Neuron (in vitro differentiated cells): ENCODE measurements around the gene BIRC5.
"Not testable (repeated sequence)": the region's sequence is repeated elsewhere in the genome, so short reads cannot be mapped to it uniquely, and the experiment has no call there.

Experiments used
- H2AFZ ChIP-seq: one replicate; pipeline ENCODE4 v1.6.1; 2013; ENCODE audit warnings: low read depth, mild to moderate bottlenecking, inconsistent platforms, low read length, moderate library complexity
- H3K27me3 ChIP-seq: one replicate; pipeline ENCODE4 v1.6.1; 2013; ENCODE audit warnings: low read length; ENCODE audit not compliant: insufficient read depth
- H3K36me3 ChIP-seq: one replicate; pipeline ENCODE4 v1.6.1; 2013; ENCODE audit warnings: low read length; ENCODE audit not compliant: insufficient read depth
- H3K4me1 ChIP-seq: one replicate; pipeline ENCODE4 v1.6.1; 2013; ENCODE audit warnings: low read length; ENCODE audit not compliant: insufficient read depth
- H3K4me3 ChIP-seq: 2 replicates; pipeline ENCODE4 v1.5.1; 2013; ENCODE audit warnings: mild to moderate bottlenecking, low read length, moderate library complexity
- H3K9me3 ChIP-seq: one replicate; pipeline ENCODE4 v1.6.1; 2013; ENCODE audit warnings: low read length

The BIRC5 gene

DNA sequence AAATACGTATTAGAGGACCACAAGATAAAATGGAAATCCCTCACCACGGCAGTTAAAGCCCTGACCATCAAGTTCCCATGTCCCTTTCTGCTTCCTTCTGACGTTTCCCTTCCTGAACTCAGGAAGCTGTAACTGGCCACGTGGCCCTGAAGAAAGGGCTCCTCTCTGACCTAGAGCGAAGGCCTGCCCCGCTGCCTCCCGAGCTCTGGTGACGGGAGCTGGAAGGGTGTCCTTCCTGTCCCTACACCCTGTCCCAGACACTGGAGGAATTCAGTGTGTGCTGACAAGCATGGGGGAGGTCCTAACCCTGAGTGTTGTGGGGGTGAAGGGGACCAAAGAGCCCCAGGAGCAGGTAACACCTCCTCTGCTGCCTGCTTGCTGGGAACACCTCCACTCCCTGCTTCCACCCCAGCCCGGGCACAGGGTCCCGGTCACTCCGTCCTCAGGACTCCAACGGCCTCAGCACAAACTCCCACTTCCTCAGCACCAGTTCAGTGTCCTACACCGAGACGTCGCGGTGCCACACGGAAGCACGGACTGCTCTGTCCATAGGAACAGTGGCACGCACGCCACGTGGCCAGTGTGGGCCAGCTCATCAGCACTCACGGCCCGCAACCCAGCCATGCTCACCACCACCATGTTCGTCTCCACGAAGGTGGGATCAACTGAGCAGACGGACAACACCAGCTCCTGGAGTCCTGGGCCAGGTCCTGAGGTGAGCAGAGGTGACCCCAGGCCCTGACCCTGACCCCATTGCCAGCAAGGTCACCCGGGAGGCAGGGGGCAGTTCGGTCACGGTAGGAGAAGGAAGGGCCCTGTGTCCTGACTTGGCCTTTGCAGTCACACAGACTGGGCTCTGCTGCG is 34.2 kb downstream of the BIRC5 start:
- H3K4me1 ChIP-seq, result peaks cover 18% of the 10 kb centered on the region

DNA sequence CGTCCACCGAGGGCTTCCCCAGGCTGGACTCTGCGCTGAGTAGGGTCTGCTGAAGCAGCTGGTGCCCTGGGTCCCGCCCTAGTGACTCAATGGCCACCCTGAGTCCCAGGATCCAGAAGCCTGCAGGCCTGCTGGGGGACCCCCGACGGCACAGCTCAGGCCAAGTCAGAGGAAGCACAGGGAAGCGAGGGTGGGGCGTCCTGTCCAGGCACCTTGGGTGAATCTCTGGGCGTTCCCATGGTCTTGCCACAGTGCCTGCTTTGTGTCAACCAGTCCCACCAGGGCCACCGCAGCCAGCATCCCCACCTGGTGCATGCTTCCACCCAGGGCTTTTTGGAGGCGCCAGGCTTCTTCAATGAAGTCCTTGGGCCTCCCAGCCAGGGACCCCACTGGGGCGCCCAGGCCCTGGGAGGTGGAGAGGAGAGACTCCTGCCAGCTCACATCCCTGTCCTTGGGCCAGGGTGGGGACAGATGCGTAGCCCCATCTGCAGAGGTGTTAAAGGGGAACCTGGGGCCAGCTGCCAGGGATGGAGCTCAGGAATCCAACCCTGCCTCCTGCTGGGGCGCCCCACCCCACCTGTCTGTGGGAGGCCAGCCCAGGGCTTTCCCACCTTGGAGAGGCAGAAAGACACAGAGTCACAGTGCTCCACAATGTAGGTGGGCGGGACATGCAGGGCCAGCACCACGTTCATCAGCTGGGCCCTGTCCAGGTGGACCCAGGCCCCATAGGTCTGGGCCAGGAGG is 35.2 kb downstream of the BIRC5 start:
- Histone ChIP-seq H3K36me3 (no peaks in the 10 kb centered on the region), H3K27me3 (no peaks in the 10 kb centered on the region), H3K4me3 (no peak overlapping the region), H3K4me1 (peaks cover 24% of the 10 kb centered on the region), H3K9me3 (no peaks in the 10 kb centered on the region), H2AFZ (no peak overlapping the region)

More for the DNA sequence above, 34.2 kb downstream of the BIRC5 start:
- H2AFZ ChIP-seq, result no peak overlapping the region
- H3K9me3 ChIP-seq, result no peaks in the 10 kb centered on the region
- no peak overlapping the region for H3K4me3 ChIP-seq
- H3K27me3 ChIP-seq, result no peaks in the 10 kb centered on the region
- no peaks in the 10 kb centered on the region for H3K36me3 ChIP-seq

DNA sequence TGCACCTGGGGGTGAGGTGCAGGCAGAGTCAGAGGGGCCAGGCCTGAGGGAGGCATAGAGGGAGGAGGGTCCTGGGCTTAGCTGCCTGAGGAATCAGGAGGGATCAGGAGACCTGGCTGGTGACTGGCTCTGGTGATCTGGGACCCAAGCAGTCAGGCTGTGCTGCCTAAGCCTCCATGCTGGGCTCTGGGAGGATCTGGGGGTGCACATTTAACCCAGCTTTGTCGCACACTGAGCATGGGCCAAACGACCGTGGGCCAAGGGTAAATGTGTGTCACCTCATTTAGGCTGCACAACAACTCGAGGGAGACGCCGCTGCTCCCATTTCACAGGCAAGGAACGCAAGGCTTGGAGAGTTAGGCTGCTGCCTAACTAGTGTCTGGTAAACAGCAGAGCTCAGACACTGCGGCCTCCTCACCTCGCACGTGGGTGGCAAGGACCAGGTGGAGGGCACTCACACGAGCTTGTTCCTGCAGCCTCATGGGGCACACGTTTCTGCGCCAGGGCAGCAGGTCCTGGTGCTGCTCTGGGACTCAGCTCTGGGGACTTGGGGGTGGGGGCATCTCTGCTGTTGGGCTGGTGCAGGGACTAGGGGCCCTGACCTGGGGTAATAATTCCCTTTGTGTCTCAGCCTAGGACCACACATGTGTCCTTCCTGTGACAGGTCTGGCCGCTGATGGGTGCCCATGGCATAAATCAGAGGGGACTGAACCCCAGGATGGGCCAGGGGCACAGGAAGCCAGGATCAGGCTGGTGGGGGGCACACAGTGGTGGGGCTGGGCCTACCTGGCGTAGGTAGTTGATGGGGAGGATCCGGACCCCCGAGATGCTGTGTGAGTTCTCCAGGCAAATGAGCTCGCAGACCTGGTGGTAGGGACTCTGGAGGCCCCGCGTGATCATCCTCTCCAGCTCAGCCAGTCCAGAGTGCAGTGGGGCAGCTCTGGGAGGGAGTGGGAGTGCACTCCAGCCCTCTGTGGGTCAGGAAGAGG is 36.1 kb downstream of the BIRC5 start:
- Histone ChIP-seq H3K4me3 (no peak overlapping the region), H3K9me3 (no peaks in the 10 kb centered on the region), H3K36me3 (no peaks in the 10 kb centered on the region), H3K4me1 (peaks cover 24% of the 10 kb centered on the region), H3K27me3 (no peaks in the 10 kb centered on the region), H2AFZ (no peak overlapping the region)

DNA sequence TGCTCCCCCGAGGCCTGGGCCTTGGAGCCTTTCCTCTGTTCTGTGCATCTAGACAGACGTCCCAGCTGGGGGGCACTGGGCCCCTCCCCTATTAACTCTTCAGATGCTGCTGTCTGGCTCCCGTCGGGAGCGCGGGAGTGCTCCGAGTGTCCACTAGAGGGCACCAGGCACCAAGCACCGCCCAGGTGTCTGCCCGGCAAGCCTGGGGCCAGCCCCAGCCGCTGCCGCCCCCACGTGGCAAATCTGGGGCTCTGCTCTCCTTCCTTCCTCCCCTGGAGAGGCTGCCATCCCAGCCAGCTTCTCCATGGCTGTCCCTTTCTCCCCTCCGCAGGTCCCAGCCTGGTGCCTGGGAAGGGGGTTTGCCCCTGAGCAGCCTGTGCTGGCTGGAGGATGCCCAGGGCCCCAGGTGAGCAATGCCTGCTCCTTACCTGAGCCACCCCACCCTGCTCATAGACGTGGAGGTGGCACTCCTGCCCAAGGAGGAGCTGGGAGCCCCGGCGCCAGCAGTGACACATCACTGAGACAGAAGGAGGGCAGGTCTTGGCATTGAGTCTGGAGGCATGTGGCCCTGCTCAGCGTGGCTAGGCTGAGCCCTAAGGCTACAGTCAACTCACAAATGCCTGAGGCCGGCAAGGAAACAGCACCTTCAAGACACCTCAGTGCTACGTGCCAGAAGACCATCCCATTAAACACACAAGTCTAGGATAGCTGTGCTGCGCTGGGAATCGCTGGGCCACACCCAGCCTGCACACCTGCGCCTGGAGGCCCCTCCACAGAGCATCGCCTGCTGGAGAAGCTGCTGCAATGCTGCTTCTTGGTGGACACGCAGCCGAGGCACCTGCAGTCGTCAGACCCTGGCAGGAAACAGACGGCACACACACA is 37.1 kb downstream of the BIRC5 start:
- H3K27me3 ChIP-seq, result no peaks in the 10 kb centered on the region
- H3K36me3 ChIP-seq, result no peaks in the 10 kb centered on the region
- H3K9me3 ChIP-seq, result no peaks in the 10 kb centered on the region
- peaks cover 33% of the 10 kb centered on the region for H3K4me1 ChIP-seq
- no peak overlapping the region for H3K4me3 ChIP-seq
- H2AFZ ChIP-seq, result no peak overlapping the region

DNA sequence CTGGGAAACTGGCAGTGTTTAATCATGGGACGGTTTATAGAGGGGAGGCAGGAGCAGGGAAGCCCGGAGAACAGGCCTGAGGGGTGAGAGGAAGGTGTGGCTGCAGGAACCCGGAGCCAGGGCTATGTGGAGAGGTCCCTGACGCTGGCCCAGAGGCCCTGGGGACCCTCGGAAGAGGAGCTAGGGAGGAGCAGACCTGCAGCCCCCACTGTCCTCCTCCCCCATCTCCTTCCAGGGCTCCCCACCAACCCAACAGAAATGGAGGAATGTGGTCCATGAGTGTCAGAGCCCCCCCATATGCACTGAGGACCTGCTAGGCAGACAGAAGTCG is 37.7 kb downstream of the BIRC5 start:
- no peaks in the 10 kb centered on the region for H3K27me3 ChIP-seq
- no peak overlapping the region for H2AFZ ChIP-seq
- H3K4me1 ChIP-seq, result peaks cover 39% of the 10 kb centered on the region
- no peak overlapping the region for H3K4me3 ChIP-seq
- H3K9me3 ChIP-seq, result no peaks in the 10 kb centered on the region
- no peaks in the 10 kb centered on the region for H3K36me3 ChIP-seq

DNA sequence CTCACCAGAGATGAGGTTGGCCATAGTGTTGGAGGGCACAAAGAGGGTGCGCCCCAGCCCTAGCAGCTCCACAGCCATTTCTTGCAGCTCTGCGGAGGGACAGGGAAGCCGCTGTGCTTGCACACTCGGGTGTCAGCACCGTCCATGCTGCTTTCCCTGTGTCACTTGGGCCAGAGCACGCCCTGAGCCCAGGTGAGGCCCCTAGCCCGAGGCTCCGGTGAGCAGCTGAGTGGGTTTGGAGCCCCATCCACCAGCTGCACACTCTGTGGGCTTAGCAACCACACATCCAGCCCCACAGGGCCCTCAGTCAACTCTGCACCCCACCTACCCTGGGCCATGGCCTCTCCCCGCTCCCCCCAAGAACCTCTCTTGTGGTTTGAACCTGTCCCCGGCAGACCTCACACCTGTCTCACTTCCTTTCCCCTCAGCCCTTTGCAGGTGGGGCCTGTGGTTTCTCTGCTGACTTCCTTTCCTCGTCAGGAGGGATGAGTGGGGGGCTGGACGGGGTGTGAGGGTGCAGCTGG is 38.1 kb downstream of the BIRC5 start:
- Histone ChIP-seq H2AFZ (no peak overlapping the region), H3K4me3 (no peak overlapping the region), H3K9me3 (no peaks in the 10 kb centered on the region), H3K27me3 (no peaks in the 10 kb centered on the region), H3K36me3 (no peaks in the 10 kb centered on the region), H3K4me1 (peaks cover 43% of the 10 kb centered on the region)

DNA sequence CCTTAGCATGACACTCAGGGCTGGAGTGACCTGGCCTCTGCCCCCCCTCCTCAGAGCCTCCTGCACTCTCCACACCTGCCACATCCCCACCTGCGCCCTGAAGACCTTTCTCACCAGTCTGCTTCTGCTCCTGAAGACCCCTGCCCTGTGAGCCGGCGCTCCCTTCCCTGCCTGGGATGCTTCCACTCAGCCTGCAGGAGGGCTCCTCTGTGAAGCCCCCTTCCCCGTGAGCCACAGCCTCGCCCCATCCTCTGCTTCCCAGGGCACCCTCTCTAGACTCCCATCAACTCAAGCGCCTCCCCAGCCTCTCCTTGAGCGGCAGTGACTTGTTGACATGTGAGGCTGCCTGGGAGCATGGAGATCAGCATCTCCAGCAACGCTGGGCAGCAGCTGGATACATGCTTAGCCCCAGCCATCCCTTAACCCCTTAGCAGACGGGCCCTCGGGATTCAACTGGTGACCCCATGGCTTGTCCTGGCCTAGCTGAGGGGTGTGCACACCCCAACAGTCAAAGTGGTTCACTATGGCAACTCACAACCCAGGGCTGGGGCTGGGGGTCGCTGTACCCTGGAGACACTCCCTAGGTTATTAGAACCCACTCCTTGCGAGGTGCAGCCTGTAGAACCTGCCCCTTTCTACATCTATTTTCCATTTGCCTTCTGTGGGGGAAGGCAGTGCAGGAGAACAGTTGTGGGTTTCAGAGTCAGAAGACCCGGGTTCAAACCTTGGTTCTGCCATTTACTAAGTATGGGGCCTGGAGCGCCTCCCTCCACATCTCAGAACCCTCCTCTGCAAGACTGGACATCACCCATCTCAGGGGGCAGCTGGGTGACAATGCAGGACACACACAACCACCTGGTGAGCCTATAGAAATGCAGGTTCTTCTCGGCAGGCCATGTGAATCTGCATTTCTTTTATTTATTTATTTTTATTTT is 38.9 kb downstream of the BIRC5 start:
- H3K36me3 ChIP-seq, result no peaks in the 10 kb centered on the region
- no peak overlapping the region for H3K4me3 ChIP-seq
- peaks cover 51% of the 10 kb centered on the region for H3K4me1 ChIP-seq
- no peaks in the 10 kb centered on the region for H3K9me3 ChIP-seq
- no peaks in the 10 kb centered on the region for H3K27me3 ChIP-seq
- H2AFZ ChIP-seq, result no peak overlapping the region

DNA sequence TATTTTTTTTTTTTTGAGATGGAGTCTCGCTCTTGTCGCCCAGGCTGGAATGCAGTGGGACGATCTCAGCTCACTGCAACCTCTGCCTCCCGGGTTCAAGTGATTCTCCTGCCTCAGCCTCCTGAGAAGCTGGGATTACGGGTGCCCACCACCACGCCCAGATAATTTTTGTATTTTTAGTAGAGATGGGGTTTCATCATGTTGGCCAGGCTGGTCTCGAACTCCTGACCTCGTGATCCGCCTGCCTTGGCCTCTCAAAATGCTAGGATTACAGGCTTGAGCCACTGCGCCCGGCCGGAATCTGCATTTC is 39.5 kb downstream of the BIRC5 start:
- not testable (repeated sequence) for H3K36me3 ChIP-seq, H3K27me3 ChIP-seq, H3K9me3 ChIP-seq, H2AFZ ChIP-seq
- Histone ChIP-seq H3K4me3 (peak overlapping the region; percentile 62), H3K4me1 (peaks cover 57% of the 10 kb centered on the region)

DNA sequence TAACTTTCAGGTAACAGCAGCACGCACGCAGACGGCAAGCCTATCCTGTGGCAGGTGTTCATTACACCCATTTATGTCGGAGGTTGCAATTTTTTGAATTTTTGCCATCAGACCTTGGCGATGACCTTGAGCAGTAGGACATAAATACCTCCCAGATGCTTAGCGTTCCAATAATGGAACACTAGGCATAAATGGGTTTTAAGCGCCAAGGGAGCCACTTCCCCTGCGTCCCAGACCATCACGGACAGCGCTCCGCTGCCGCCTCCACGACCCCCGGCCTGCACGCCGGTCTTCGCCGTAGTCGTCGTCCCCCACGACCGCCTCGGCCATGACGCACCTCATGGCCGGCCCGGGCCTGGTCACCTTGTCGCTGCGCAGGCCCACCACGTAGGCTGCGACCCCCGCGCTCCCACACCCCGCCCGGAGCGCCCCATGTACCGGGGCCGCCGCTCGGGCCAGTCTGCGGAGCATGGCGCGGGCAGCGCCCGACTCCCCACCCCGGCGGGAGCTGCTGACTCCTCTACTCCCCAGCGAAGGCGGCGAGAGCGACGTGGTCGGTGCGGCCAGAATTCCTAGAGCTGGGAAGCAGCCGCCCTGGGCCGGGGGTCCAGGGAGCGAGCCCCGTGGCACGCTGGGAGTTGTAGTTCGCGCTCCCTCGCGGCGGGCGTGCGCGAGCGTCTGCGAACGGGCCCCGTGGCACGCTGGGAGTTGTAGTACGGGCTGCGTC is 40.1 kb downstream of the BIRC5 start:
- Histone ChIP-seq H3K4me1 (peaks cover 58% of the 10 kb centered on the region), H3K4me3 (peak overlapping the region; percentile 62), H2AFZ (peak overlapping the region; percentile 73), H3K27me3 (no peaks in the 10 kb centered on the region), H3K36me3 (no peaks in the 10 kb centered on the region), H3K9me3 (no peaks in the 10 kb centered on the region)

DNA sequence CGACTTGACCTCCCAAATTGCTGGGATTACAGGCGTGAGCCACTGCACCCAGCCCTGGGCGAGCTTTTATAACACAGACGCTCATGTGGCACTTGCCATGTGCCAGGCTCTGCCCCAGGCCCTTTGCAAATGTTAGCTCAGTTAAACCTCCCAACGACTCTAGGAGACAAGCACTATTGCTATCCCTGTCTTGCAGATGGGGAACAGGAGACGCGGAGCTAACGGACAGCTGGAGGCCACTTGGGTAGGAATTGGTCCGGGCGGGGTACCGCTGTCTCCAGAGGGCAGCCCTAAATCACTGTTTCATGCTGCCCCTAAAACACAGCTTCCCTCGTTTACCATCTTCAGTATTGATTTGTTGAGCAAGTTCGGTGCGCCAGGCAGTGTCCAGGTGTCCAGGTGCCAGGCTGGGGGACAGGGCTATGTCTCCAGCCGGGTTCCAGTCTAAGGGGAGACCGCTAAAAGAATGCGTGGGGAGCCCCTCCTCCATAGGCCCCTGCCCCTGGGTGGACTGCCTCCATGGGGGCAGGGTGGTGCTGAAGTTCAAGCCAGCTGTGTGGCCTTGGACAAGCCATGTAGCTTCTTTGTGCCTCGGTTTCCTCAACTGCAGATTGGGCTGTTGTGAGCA is 41.1 kb downstream of the BIRC5 start:
- no peaks in the 10 kb centered on the region for H3K27me3 ChIP-seq
- peaks cover 57% of the 10 kb centered on the region for H3K4me1 ChIP-seq
- H3K9me3 ChIP-seq, result no peaks in the 10 kb centered on the region
- no peak overlapping the region for H3K4me3 ChIP-seq
- no peak overlapping the region for H2AFZ ChIP-seq
- no peaks in the 10 kb centered on the region for H3K36me3 ChIP-seq
